Mammary epithelial cell (primary cell): ENCODE data around the gene CLEC20A.

Experiments
- EZH2 ChIP-seq: IDR thresholded peaks from 2 replicates; pipeline ENCODE4 v1.6.1; 2012; ENCODE audit warnings: low read length, inconsistent platforms, borderline replicate concordance
- TF ChIP-seq, protein P1 (sequence below), 2 donors: IDR thresholded peaks in 1 of 2; conservative IDR thresholded peaks in 1 of 2; 2 replicates each; pipeline ENCODE4 v1.5.1; 2011 to 2012; ENCODE audit warnings: inconsistent platforms in 2 of 2, low read length in 2 of 2, mild to moderate bottlenecking in 2 of 2, control low read depth in 1 of 2, low read depth in 1 of 2; ENCODE audit not compliant: insufficient read depth in 1 of 2; ENCODE audit errors: extremely low read depth in 1 of 2

GRCh38 chr1:178506177-178506576 lies 9.4 kb upstream of the CLEC20A start:
- TF ChIP-seq, protein P1, sequence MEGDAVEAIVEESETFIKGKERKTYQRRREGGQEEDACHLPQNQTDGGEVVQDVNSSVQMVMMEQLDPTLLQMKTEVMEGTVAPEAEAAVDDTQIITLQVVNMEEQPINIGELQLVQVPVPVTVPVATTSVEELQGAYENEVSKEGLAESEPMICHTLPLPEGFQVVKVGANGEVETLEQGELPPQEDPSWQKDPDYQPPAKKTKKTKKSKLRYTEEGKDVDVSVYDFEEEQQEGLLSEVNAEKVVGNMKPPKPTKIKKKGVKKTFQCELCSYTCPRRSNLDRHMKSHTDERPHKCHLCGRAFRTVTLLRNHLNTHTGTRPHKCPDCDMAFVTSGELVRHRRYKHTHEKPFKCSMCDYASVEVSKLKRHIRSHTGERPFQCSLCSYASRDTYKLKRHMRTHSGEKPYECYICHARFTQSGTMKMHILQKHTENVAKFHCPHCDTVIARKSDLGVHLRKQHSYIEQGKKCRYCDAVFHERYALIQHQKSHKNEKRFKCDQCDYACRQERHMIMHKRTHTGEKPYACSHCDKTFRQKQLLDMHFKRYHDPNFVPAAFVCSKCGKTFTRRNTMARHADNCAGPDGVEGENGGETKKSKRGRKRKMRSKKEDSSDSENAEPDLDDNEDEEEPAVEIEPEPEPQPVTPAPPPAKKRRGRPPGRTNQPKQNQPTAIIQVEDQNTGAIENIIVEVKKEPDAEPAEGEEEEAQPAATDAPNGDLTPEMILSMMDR (conservative IDR thresholded peaks at IDR 0.05 in 1 of 2, IDR thresholded peaks at IDR 0.05 in 1 of 2; ENCODE audit: extremely low read depth in 1 of 2, insufficient read depth in 1 of 2, low read depth in 1 of 2, low read length in 2 of 2), result no peak
- TF ChIP-seq EZH2, result no peak
